Upper lobe of left lung (tissue), 4 donors: ENCODE results near the gene ASB1.

Source experiments
- POLR2A ChIP-seq, 4 donors: fragments of 450-650 bp; IDR thresholded peaks; one replicate each; pipeline ENCODE4 v1.5.1; 2016 to 2017; ENCODE audit warnings: antibody characterized with exemption in 4 of 4, mild to moderate bottlenecking in 2 of 4
- POLR2AphosphoS5 ChIP-seq, 2 donors: sonication (generic); formaldehyde crosslinking; IDR thresholded peaks; one replicate each; pipeline ENCODE4 v1.5.1; 2017; ENCODE audit warnings: antibody characterized with exemption in 2 of 2
- TF ChIP-seq, protein P1 (sequence below), 6 experiments: fragments of 450-650 bp in 4 of 6; fragments of 200-600 bp in 2 of 6; sonication (generic) in 2 of 6; IDR thresholded peaks; one replicate each; pipeline ENCODE4 v1.5.1; 2016 to 2019; ENCODE audit warnings: antibody characterized with exemption in 6 of 6

DNA sequence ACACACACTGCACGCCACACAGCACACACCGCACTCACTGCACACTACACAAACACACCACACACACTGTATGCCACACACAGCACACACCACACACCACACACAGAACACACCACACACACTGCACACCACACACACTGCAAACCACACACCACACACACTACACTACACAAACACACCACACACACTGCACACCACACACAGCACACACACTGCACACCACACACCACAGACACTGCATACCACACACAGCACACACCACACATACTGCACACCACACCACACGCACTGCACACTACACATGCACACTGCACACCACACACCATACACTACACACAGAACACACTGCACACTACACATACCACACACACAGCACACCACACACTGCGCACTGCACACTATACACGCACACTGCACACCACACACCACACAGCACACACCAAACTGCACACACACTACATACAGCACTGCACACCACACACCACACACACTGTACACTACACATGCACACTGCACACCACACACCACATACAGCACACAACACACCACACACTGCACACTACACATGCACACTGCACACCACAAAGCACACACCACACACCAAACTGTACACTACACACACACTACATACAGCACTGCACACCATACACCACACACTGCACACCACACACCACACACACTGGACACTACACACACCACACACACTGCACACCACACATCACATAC, 59.6 kb downstream of the ASB1 start:
- TF ChIP-seq, protein P1, sequence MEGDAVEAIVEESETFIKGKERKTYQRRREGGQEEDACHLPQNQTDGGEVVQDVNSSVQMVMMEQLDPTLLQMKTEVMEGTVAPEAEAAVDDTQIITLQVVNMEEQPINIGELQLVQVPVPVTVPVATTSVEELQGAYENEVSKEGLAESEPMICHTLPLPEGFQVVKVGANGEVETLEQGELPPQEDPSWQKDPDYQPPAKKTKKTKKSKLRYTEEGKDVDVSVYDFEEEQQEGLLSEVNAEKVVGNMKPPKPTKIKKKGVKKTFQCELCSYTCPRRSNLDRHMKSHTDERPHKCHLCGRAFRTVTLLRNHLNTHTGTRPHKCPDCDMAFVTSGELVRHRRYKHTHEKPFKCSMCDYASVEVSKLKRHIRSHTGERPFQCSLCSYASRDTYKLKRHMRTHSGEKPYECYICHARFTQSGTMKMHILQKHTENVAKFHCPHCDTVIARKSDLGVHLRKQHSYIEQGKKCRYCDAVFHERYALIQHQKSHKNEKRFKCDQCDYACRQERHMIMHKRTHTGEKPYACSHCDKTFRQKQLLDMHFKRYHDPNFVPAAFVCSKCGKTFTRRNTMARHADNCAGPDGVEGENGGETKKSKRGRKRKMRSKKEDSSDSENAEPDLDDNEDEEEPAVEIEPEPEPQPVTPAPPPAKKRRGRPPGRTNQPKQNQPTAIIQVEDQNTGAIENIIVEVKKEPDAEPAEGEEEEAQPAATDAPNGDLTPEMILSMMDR (IDR thresholded peaks at IDR 0.05) = no peak
- no peak for TF ChIP-seq POLR2A (IDR thresholded peaks at IDR 0.05)
- TF ChIP-seq POLR2AphosphoS5 (IDR thresholded peaks at IDR 0.05) = no peak
